ENCODE results near the gene ADORA1.

GRCh38 chr1:203104789-203105390 lies 22.6 kb upstream of the ADORA1 start:
- TF ChIP-seq EZH2 (IDR thresholded peaks at IDR 0.05; ENCODE audit: borderline replicate concordance, low read depth, low read length, severe bottlenecking): no peak
- no peak for TF ChIP-seq GATA2 (IDR thresholded peaks at IDR 0.05; ENCODE audit: insufficient read depth, insufficient read length, low read depth, low read length)
